Smooth muscle cell (in vitro differentiated cells): Measurements from ENCODE around the gene COX6A1. TPM values are rescaled to one million over a fixed set of nuclear protein-coding genes. Genes with fewer than 3 reads are reported as not detected.

Source experiments
- DNase-seq: peaks from one replicate; lab custom pipeline; 2025; ENCODE audit not compliant: unreplicated experiment; lab: John Stamatoyannopoulos, UW
- H2AFZ ChIP-seq: fragments of 200-600 bp; sonication (generic); 2 replicates; pipeline ENCODE4 v1.6.0; 2016; ENCODE audit warnings: antibody characterized with exemption, low read depth, mild to moderate bottlenecking
- H3F3A ChIP-seq: fragments of 200-600 bp; sonication (generic); 2 replicates; pipeline ENCODE4 v1.6.0; 2017; ENCODE audit warnings: antibody characterized with exemption, low read depth
- H3K27ac ChIP-seq: fragments of 200-600 bp; sonication (generic); 2 replicates; pipeline ENCODE4 v1.5.1; 2016; ENCODE audit warnings: low read depth, mild to moderate bottlenecking
- H3K27me3 ChIP-seq: fragments of 200-600 bp; sonication (generic); 2 replicates; pipeline ENCODE4 v1.6.1; 2016; ENCODE audit warnings: low read depth, mild to moderate bottlenecking
- H3K36me3 ChIP-seq: fragments of 200-600 bp; sonication (generic); 2 replicates; pipeline ENCODE4 v1.5.1; 2016; ENCODE audit warnings: low read depth
- H3K4me1 ChIP-seq: fragments of 200-600 bp; sonication (generic); 2 replicates; pipeline ENCODE4 v1.5.1; 2016; ENCODE audit warnings: low read depth
- H3K4me2 ChIP-seq: fragments of 200-600 bp; sonication (generic); 2 replicates; pipeline ENCODE4 v1.6.0; 2016; ENCODE audit warnings: mild to moderate bottlenecking
- H3K4me3 ChIP-seq: fragments of 200-600 bp; sonication (generic); 2 replicates; pipeline ENCODE4 v1.5.1; 2016; ENCODE audit warnings: mild to moderate bottlenecking
- H3K79me2 ChIP-seq: fragments of 200-600 bp; sonication (generic); 2 replicates; pipeline ENCODE4 v1.6.0; 2016; ENCODE audit warnings: low read depth, mild to moderate bottlenecking
- H3K9ac ChIP-seq: fragments of 200-600 bp; sonication (generic); 2 replicates; pipeline ENCODE4 v1.6.0; 2016; ENCODE audit warnings: low read depth
- H3K9me3 ChIP-seq: fragments of 200-600 bp; sonication (generic); replicated peaks from 2 replicates; pipeline ENCODE4 v1.5.1; 2016; ENCODE audit warnings: low read depth
- H4K20me1 ChIP-seq: fragments of 200-600 bp; sonication (generic); 2 replicates; pipeline ENCODE4 v1.6.0; 2016; ENCODE audit warnings: low read depth
- CTCF ChIP-seq: fragments of 200-600 bp; sonication (generic); IDR thresholded peaks from 2 replicates; pipeline ENCODE4 v1.5.1; 2017; ENCODE audit warnings: borderline replicate concordance, mild to moderate bottlenecking, antibody characterized with exemption; ENCODE audit not compliant: insufficient read depth, poor library complexity, severe bottlenecking
- WGBS: methylation state at CpG from one replicate; pipeline ENCODE4 v1.1.7; 2016; ENCODE audit warnings: low lambda C conversion rate; 5-methylcytosine and 5-hydroxymethylcytosine counted together
- polyA plus RNA-seq: library from polyadenylated mRNA; unstranded; fragments of >200 nt; fragmentation: Nextera tagmentation; extraction: Ambion mirVana; gene quantifications from 2 replicates; pipeline ENCODE4 v1.2.1, GENCODE V29; 2016
- total RNA-seq: library from RNA; depleted of rRNA; stranded (reverse); fragments of >200 nt; gene quantifications from 2 replicates; pipeline ENCODE4 v1.2.3, GENCODE V29; 2014

The COX6A1 gene
- total and polyA plus RNA-seq, 2 experiments from 2014 or later = 788 to 949 TPM

- Histone ChIP-seq H3K79me2 (peaks cover 17% of the 10 kb centered on the region), H2AFZ (no peak overlapping the region), H3K9ac (no peak overlapping the region), H3K4me2 (no peak overlapping the region), H3K27ac (no peak overlapping the region), H3F3A (peaks cover 7% of the 10 kb centered on the region), H4K20me1 (peaks cover 23% of the 10 kb centered on the region), H3K9me3 (no peaks in the 10 kb centered on the region), H3K4me3 (no peak overlapping the region), H3K36me3 (peaks cover under 1% of the 10 kb centered on the region), H3K4me1 (no peaks in the 10 kb centered on the region), H3K27me3 (no peaks in the 10 kb centered on the region)
- no peak for TF ChIP-seq CTCF
- WGBS = 96% methylated on average over 3 of the region's 3 CpGs
- DNase-seq = no peak
These were observed 15.3 kb downstream of the COX6A1 start for GRCh38 chr12:120453060-120453750.

GRCh38 chr12:120453977-120454376 lies 16.1 kb downstream of the COX6A1 start:
- Histone ChIP-seq H3K4me1 (no peaks in the 10 kb centered on the region), H3K9ac (no peak overlapping the region), H3K4me2 (no peak overlapping the region), H3K9me3 (no peaks in the 10 kb centered on the region), H4K20me1 (peaks cover 28% of the 10 kb centered on the region), H3K79me2 (peaks cover 10% of the 10 kb centered on the region), H3F3A (peaks cover 7% of the 10 kb centered on the region), H3K4me3 (no peak overlapping the region), H3K27ac (no peak overlapping the region), H3K36me3 (peaks cover 5% of the 10 kb centered on the region), H3K27me3 (no peaks in the 10 kb centered on the region), H2AFZ (no peak overlapping the region)
- peak; percentile 52 for TF ChIP-seq CTCF
- DNase-seq = no peak
- WGBS = 79% methylated on average over 4 of the region's 4 CpGs

GRCh38 chr12:120455302-120455701 lies 17.4 kb downstream of the COX6A1 start:
- Histone ChIP-seq H4K20me1 (peaks cover 34% of the 10 kb centered on the region), H3K27me3 (no peaks in the 10 kb centered on the region), H3K36me3 (peaks cover 5% of the 10 kb centered on the region), H3K79me2 (peaks cover 2% of the 10 kb centered on the region), H3K27ac (no peak overlapping the region), H3F3A (peaks cover 10% of the 10 kb centered on the region), H2AFZ (no peak overlapping the region), H3K4me3 (no peak overlapping the region), H3K4me1 (no peaks in the 10 kb centered on the region), H3K9ac (no peak overlapping the region), H3K4me2 (no peak overlapping the region), H3K9me3 (no peaks in the 10 kb centered on the region)
- no peak for TF ChIP-seq CTCF
- DNase-seq = no peak
- WGBS = 96% methylated on average over 7 of the region's 7 CpGs

- 88% methylated on average over 6 of the region's 6 CpGs for WGBS
- no peak overlapping the region for H3K27ac ChIP-seq
- DNase-seq = no peak
- no peaks in the 10 kb centered on the region for H3K9me3 ChIP-seq
- H2AFZ ChIP-seq = no peak overlapping the region
- H3K27me3 ChIP-seq = no peaks in the 10 kb centered on the region
- H3K79me2 ChIP-seq = no peaks in the 10 kb centered on the region
- peaks cover 14% of the 10 kb centered on the region for H3K36me3 ChIP-seq
- H3K4me1 ChIP-seq = no peaks in the 10 kb centered on the region
- H4K20me1 ChIP-seq = peaks cover 37% of the 10 kb centered on the region
- H3K4me2 ChIP-seq = no peak overlapping the region
- peak; percentile 23 for TF ChIP-seq CTCF
- peaks cover 12% of the 10 kb centered on the region for H3F3A ChIP-seq
- no peak overlapping the region for H3K9ac ChIP-seq
- H3K4me3 ChIP-seq = no peak overlapping the region
These were observed 19.2 kb downstream of the COX6A1 start for GRCh38 chr12:120457133-120457532.
